Measurements from ENCODE around the gene ZNF358. TPM values are rescaled to one million over a fixed set of nuclear protein-coding genes. Genes with fewer than 3 reads are reported as not detected.
A peak's percentile ranks its signal among the peaks of the same experiment; 100 is the strongest.

ZNF358 gene
- total and polyA plus RNA-seq, 12 donors: 61.4 to 167 (median 76.5) TPM

GRCh38 chr19:7483720-7484201 is 32.1 kb upstream of the ZNF358 start:
- ATAC-seq: peak in 1 of 8 donors; percentile 15
- WGBS, 2 donors: 71 to 82% methylated on average over 17 of the region's 17 CpGs

GRCh38 chr19:7486923-7487322 is 29.0 kb upstream of the ZNF358 start:
- peaks cover 0 to 44% (median 19%) of the 10 kb centered on the region in 9 donors for H3K4me1 ChIP-seq
- no peak overlapping the region for H3K4me3 ChIP-seq
- H3K36me3 ChIP-seq: peaks cover 0 to 3% (median 0%) of the 10 kb centered on the region in 9 donors
- TF ChIP-seq CTCF (IDR thresholded peaks at IDR 0.05): no peak
- ATAC-seq: no peak
- intact Hi-C loops (cut with DNase I): loop anchor here in 2 of 10 donors (5.0 kb wide), 1 partner anchor 35 kb away; the partner anchor contains the start of gene MCOLN1 (in 2 of the 2)
- no peak overlapping the region for H3K27ac ChIP-seq
- WGBS, 2 donors: 56 to 64% methylated on average over 2 of the region's 2 CpGs
- no peaks in the 10 kb centered on the region for H3K9me3 ChIP-seq
- DNase-seq: no peak
- no peaks in the 10 kb centered on the region for H3K27me3 ChIP-seq

More at GRCh38 chr19:7483720-7484201, 32.1 kb upstream of the ZNF358 start:
- intact Hi-C loops (cut with DNase I): no loop called here
- Histone ChIP-seq H3K4me3 (no peak overlapping the region), H3K4me1 (peaks cover 0 to 45% (median 14%) of the 10 kb centered on the region in 9 donors), H3K27me3 (no peaks in the 10 kb centered on the region), H3K36me3 (peaks cover 0 to 3% (median 0%) of the 10 kb centered on the region in 9 donors), H3K27ac (no peak overlapping the region), H3K9me3 (no peaks in the 10 kb centered on the region)
- no peak for DNase-seq
- no peak for TF ChIP-seq CTCF (IDR thresholded peaks at IDR 0.05)

- ATAC-seq: peak; percentile 96 to 99 (median 98)
- no peak for TF ChIP-seq CTCF (IDR thresholded peaks at IDR 0.05)
- H3K36me3 ChIP-seq: peaks cover 0 to 3% (median 0%) of the 10 kb centered on the region in 9 donors
- H3K4me3 ChIP-seq: peak within 1 kb of the TSS; percentile 38 to 76 (median 64)
- peak within 1 kb of the TSS in 9 of 10 donors; percentile 79 to 97 (median 85) for H3K27ac ChIP-seq
- no peaks in the 10 kb centered on the region for H3K27me3 ChIP-seq
- DNase-seq: peak; percentile 92 to 96
- no peaks in the 10 kb centered on the region for H3K9me3 ChIP-seq
- WGBS, 2 donors: 1% methylated on average over 49 of the region's 49 CpGs
- intact Hi-C loops (cut with DNase I): loop anchor here in 3 of 10 donors (2.0 to 5.0 kb wide), 2 partner anchors 33 to 94 kb away; partner anchors contain the start of gene MCOLN1 (in 2 of the 3)
- peaks cover 0 to 45% (median 12%) of the 10 kb centered on the region in 9 donors for H3K4me1 ChIP-seq
These were observed 27.1 kb upstream of the ZNF358 start, which contains the start of gene PEX11G for GRCh38 chr19:7488736-7489353. PEX11G (minus strand) TSS chr19:7489035; CDS start chr19:7489010, 25 bp downstream.

- Histone ChIP-seq H3K4me1 (peaks cover 0 to 53% (median 20%) of the 10 kb centered on the region in 9 donors), H3K9me3 (no peaks in the 10 kb centered on the region), H3K4me3 (peak overlapping the region in 6 of 10 donors; percentile 61 to 76 (median 72)), H3K27ac (peak overlapping the region in 6 of 10 donors; percentile 82 to 97 (median 87)), H3K36me3 (no peaks in the 10 kb centered on the region), H3K27me3 (no peaks in the 10 kb centered on the region)
- WGBS, 2 donors: 85 to 87% methylated on average over 11 of the region's 11 CpGs
- intact Hi-C loops (cut with DNase I): loop anchor here in 3 of 10 donors (2.0 to 5.0 kb wide), 2 partner anchors 33 to 95 kb away; partner anchors contain the start of gene MCOLN1 (in 2 of the 3)
- ATAC-seq (no peak), DNase-seq (no peak)
- TF ChIP-seq CTCF (IDR thresholded peaks at IDR 0.05): no peak
These were observed 26.3 kb upstream of the ZNF358 start for GRCh38 chr19:7489609-7490044.
